Measurements from ENCODE around the gene NUDT8. TPM values are rescaled to one million over a fixed set of nuclear protein-coding genes. Genes with fewer than 3 reads are reported as not detected.
"Not testable (repeated sequence)": the region's sequence is repeated elsewhere in the genome, so short reads cannot be mapped to it uniquely, and the experiment has no call there.

NUDT8 gene
- total RNA-seq, 2 experiments from 2014 or later: 18.6 to 20.1 TPM

DNA sequence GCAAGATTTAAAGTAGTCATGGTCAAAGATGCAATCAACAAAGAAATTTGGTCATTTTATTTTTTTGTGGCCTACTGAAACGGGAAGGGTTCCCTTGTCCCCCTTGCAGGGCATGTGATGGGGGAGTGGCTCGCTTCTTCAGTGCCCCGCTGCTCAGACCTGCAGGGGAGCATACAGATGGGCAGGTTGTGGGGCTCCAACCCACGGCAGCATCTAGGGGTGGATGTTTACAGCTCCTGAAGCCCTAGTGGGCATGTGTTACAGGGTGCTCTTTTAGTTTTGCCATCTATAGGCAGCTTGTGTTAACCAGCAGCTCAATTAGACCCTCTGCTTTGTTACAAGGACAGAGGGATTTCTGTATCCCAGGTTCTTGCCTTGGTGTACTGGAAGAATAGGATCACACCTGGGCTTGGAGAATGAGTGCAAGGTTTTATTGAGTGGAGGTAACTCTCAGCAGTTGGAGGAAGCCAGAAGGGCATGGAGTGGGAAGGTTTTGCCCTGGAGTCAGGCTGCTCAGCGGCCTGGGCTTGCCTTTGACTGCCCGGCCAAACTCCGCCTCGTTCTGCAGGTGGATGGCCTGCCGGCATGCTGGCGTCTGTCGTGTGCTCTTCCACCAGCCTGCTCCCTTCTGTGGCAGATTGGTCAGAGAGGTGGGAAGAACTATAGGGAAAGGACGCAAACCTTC is 36.7 kb downstream of the NUDT8 start:
- H3K27ac Mint-ChIP-seq: no peak overlapping the region
- no peaks in the 10 kb centered on the region for H3K4me1 Mint-ChIP-seq (ENCODE audit: low read depth)
- peaks cover 3% of the 10 kb centered on the region for H3K36me3 Mint-ChIP-seq (ENCODE audit: low read depth)
- POLR2A ChIA-PET: interaction anchor here (1.5 kb wide), 1 partner anchor 10 kb away, joined by 5 read pairs; the partner anchor contains the start of gene GSTP1
- DNase-seq (no peak), ATAC-seq (no peak)
- peaks cover 4% of the 10 kb centered on the region for H3K9me3 Mint-ChIP-seq (ENCODE audit: insufficient read depth)
- H3K27me3 Mint-ChIP-seq (ENCODE audit: low read depth): no peaks in the 10 kb centered on the region
- H3K4me3 Mint-ChIP-seq: no peak overlapping the region
- CTCF ChIA-PET: interaction anchor here (1.5 to 2.8 kb wide), 2 partner anchors 10 to 36 kb away, joined by 9 read pairs; partner anchors contain the start of gene NUDT8

GRCh38 chr11:67588899-67589415 is 40.8 kb downstream of the NUDT8 start:
- H3K27ac Mint-ChIP-seq; DNase-seq; H3K4me3 Mint-ChIP-seq; ATAC-seq; H3K9me3 Mint-ChIP-seq (ENCODE audit: insufficient read depth); H3K27me3 Mint-ChIP-seq (ENCODE audit: low read depth); POLR2A ChIA-PET: not testable (repeated sequence)
- peaks cover 26% of the 10 kb centered on the region for H3K4me1 Mint-ChIP-seq (ENCODE audit: low read depth)
- peaks cover 37% of the 10 kb centered on the region for H3K36me3 Mint-ChIP-seq (ENCODE audit: low read depth)
- CTCF ChIA-PET: interaction anchor here (1.6 kb wide), 1 partner anchor 41 kb away, joined by 4 read pairs; the partner anchor contains the start of gene NUDT8

DNA sequence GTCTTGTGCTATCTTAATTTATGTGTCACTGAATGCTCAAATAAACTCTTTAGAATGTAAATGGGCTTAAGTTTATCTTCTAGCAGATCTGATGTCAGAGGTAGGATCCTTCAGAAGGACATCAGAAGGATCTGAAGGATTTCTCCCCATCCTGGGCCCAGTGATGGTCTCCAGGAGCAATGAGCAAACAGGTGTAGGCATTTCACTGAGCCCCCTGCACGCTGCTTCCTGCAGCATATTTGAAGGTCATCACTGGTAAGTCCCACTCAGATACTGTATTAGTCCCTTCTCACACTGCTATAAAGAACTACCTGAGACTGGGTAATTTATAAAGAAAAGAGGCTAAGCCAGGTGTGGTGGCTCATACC is 41.6 kb downstream of the NUDT8 start:
- Mint-ChIP-seq H3K27me3 (ENCODE audit: low read depth) (no peaks in the 10 kb centered on the region), H3K27ac (no peak overlapping the region), H3K4me3 (no peak overlapping the region), H3K4me1 (ENCODE audit: low read depth) (peaks cover 28% of the 10 kb centered on the region), H3K9me3 (ENCODE audit: insufficient read depth) (no peaks in the 10 kb centered on the region), H3K36me3 (ENCODE audit: low read depth) (peaks cover 37% of the 10 kb centered on the region)
- no peak for DNase-seq
- ChIA-PET POLR2A (no interaction called here), CTCF (no interaction called here)
- no peak for ATAC-seq

- H3K4me1 Mint-ChIP-seq (ENCODE audit: low read depth): peaks cover 39% of the 10 kb centered on the region
- peaks cover 37% of the 10 kb centered on the region for H3K36me3 Mint-ChIP-seq (ENCODE audit: low read depth)
- ATAC-seq: no peak
Measured at GRCh38 chr11:67586568-67587250, 43.0 kb downstream of the NUDT8 start.

DNA sequence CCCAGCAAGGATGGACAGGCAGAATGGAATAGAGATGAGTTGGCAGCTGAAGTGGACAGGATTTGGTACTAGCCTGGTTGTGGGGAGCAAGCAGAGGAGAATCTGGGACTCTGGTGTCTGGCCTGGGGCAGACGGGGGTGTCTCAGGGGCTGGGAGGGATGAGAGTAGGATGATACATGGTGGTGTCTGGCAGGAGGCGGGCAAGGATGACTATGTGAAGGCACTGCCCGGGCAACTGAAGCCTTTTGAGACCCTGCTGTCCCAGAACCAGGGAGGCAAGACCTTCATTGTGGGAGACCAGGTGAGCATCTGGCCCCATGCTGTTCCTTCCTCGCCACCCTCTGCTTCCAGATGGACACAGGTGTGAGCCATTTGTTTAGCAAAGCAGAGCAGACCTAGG is 43.8 kb downstream of the NUDT8 start:
- no peaks in the 10 kb centered on the region for H3K9me3 Mint-ChIP-seq (ENCODE audit: insufficient read depth)
- H3K4me1 Mint-ChIP-seq (ENCODE audit: low read depth): peaks cover 39% of the 10 kb centered on the region
- DNase-seq: no peak
- peaks cover 9% of the 10 kb centered on the region for H3K27me3 Mint-ChIP-seq (ENCODE audit: low read depth)
- no peak overlapping the region for H3K4me3 Mint-ChIP-seq
- no peak for ATAC-seq
- ChIA-PET POLR2A (interaction anchor here (1.1 to 3.0 kb wide), 2 partner anchors 28 to 30 kb away, joined by 4 to 13 read pairs; no protein-coding TSS in a partner anchor), CTCF (interaction anchor here (1.8 kb wide), 1 partner anchor 29 kb away, joined by 5 read pairs; no protein-coding TSS in a partner anchor)
- H3K27ac Mint-ChIP-seq: peak overlapping the region; percentile 74
- peaks cover 37% of the 10 kb centered on the region for H3K36me3 Mint-ChIP-seq (ENCODE audit: low read depth)

More at GRCh38 chr11:67586568-67587250, 43.0 kb downstream of the NUDT8 start:
- H3K4me3 Mint-ChIP-seq: no peak overlapping the region
- ChIA-PET CTCF (interaction anchor here (0.8 to 1.8 kb wide), 2 partner anchors 28 to 43 kb away, joined by 3 to 5 read pairs; partner anchors contain the start of gene NUDT8), POLR2A (no interaction called here)
- DNase-seq: no peak
- no peaks in the 10 kb centered on the region for H3K9me3 Mint-ChIP-seq (ENCODE audit: insufficient read depth)
- peak overlapping the region; percentile 22 for H3K27ac Mint-ChIP-seq
- H3K27me3 Mint-ChIP-seq (ENCODE audit: low read depth): peaks cover 3% of the 10 kb centered on the region

DNA sequence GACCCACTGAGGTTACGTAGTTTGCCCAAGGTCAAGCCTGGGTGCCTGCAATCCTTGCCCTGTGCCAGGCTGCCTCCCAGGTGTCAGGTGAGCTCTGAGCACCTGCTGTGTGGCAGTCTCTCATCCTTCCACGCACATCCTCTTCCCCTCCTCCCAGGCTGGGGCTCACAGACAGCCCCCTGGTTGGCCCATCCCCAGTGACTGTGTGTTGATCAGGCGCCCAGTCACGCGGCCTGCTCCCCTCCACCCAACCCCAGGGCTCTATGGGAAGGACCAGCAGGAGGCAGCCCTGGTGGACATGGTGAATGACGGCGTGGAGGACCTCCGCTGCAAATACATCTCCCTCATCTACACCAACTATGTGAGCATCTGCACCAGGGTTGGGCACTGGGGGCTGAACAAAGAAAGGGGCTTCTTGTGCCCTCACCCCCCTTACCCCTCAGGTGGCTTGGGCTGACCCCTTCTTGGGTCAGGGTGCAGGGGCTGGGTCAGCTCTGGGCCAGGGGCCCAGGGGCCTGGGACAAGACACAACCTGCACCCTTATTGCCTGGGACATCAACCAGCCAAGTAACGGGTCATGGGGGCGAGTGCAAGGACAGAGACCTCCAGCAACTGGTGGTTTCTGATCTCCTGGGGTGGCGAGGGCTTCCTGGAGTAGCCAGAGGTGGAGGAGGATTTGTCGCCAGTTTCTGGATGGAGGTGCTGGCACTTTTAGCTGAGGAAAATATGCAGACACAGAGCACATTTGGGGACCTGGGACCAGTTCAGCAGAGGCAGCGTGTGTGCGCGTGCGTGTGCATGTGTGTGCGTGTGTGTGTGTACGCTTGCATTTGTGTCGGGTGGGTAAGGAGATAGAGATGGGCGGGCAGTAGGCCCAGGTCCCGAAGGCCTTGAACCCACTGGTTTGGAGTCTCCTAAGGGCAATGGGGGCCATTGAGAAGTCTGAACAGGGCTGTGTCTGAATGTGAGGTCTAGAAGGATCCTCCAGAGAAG is 44.6 kb downstream of the NUDT8 start:
- POLR2A ChIA-PET: interaction anchor here (1.1 to 3.0 kb wide), 2 partner anchors 29 to 31 kb away, joined by 4 to 13 read pairs; no protein-coding TSS in a partner anchor
- Mint-ChIP-seq H3K27me3 (ENCODE audit: low read depth) (peaks cover 14% of the 10 kb centered on the region), H3K4me1 (ENCODE audit: low read depth) (peaks cover 39% of the 10 kb centered on the region), H3K9me3 (ENCODE audit: insufficient read depth) (no peaks in the 10 kb centered on the region), H3K27ac (peak overlapping the region; percentile 79), H3K36me3 (ENCODE audit: low read depth) (peaks cover 37% of the 10 kb centered on the region), H3K4me3 (peak overlapping the region; percentile 78)
- ATAC-seq (no peak), DNase-seq (no peak)
- CTCF ChIA-PET: interaction anchor here (0.9 to 2.2 kb wide), 3 partner anchors 29 to 228 kb away, joined by 3 to 11 read pairs (median 5); no protein-coding TSS in a partner anchor

- H3K9me3 Mint-ChIP-seq (ENCODE audit: insufficient read depth): no peaks in the 10 kb centered on the region
- peak; percentile 36 for ATAC-seq
- POLR2A ChIA-PET: interaction anchor here (0.5 to 3.0 kb wide), 5 partner anchors 8 to 614 kb away, joined by 3 to 13 read pairs (median 5); partner anchors contain the start of gene PTPRCAP
- peak overlapping the region; percentile 78 for H3K4me3 Mint-ChIP-seq
- peaks cover 20% of the 10 kb centered on the region for H3K27me3 Mint-ChIP-seq (ENCODE audit: low read depth)
- peaks cover 37% of the 10 kb centered on the region for H3K36me3 Mint-ChIP-seq (ENCODE audit: low read depth)
- peaks cover 47% of the 10 kb centered on the region for H3K4me1 Mint-ChIP-seq (ENCODE audit: low read depth)
- H3K27ac Mint-ChIP-seq: peak overlapping the region; percentile 79
- peak; percentile 55 for DNase-seq
- CTCF ChIA-PET: interaction anchor here (0.6 to 2.2 kb wide), 10 partner anchors 10 to 755 kb away, joined by 3 to 11 read pairs (median 4); partner anchors contain the start of gene PPP1CA
Measured at GRCh38 chr11:67584205-67584880, 45.4 kb downstream of the NUDT8 start.

GRCh38 chr11:67583247-67584204 is 46.2 kb downstream of the NUDT8 start, which contains the start of gene GSTP1:
Gene GSTP1, plus strand, starts transcription at chr11:67583812. Its CDS starts 32 bp downstream, at chr11:67583844.
- H3K27me3 Mint-ChIP-seq (ENCODE audit: low read depth): peaks cover 24% of the 10 kb centered on the region
- H3K36me3 Mint-ChIP-seq (ENCODE audit: low read depth): peaks cover 37% of the 10 kb centered on the region
- peak within 1 kb of the TSS; percentile 82 for H3K27ac Mint-ChIP-seq
- POLR2A ChIA-PET: interaction anchor here (0.5 to 3.0 kb wide), 5 partner anchors 9 to 615 kb away, joined by 3 to 13 read pairs (median 5); partner anchors contain the start of gene PTPRCAP
- H3K4me1 Mint-ChIP-seq (ENCODE audit: low read depth): peaks cover 51% of the 10 kb centered on the region
- peak; percentile 92 for ATAC-seq
- H3K4me3 Mint-ChIP-seq: peak within 1 kb of the TSS; percentile 88
- CTCF ChIA-PET: interaction anchor here (0.6 to 2.2 kb wide), 13 partner anchors 8 to 755 kb away, joined by 3 to 11 read pairs (median 4); partner anchors contain the start of genes NUDT8 and PPP1CA
- DNase-seq: peak; percentile 86
- no peaks in the 10 kb centered on the region for H3K9me3 Mint-ChIP-seq (ENCODE audit: insufficient read depth)

- ChIA-PET POLR2A (no interaction called here), CTCF (interaction anchor here (0.9 to 1.6 kb wide), 6 partner anchors 9 to 66 kb away, joined by 3 to 9 read pairs (median 4); partner anchors contain the start of gene NUDT8)
- H3K27ac Mint-ChIP-seq: no peak overlapping the region
- peaks cover 51% of the 10 kb centered on the region for H3K4me1 Mint-ChIP-seq (ENCODE audit: low read depth)
- no peaks in the 10 kb centered on the region for H3K9me3 Mint-ChIP-seq (ENCODE audit: insufficient read depth)
- no peak for ATAC-seq
- H3K36me3 Mint-ChIP-seq (ENCODE audit: low read depth): peaks cover 27% of the 10 kb centered on the region
- no peak for DNase-seq
- H3K4me3 Mint-ChIP-seq: no peak overlapping the region
- H3K27me3 Mint-ChIP-seq (ENCODE audit: low read depth): peaks cover 28% of the 10 kb centered on the region
Measured at GRCh38 chr11:67582011-67582410, 47.7 kb downstream of the NUDT8 start.
